Hepatocyte (in vitro differentiated cells): ENCODE data around the gene NCAPH2. TPM values are rescaled to one million over a fixed set of nuclear protein-coding genes. Genes with fewer than 3 reads are reported as not detected.
"Not testable (repeated sequence)": the region's sequence is repeated elsewhere in the genome, so short reads cannot be mapped to it uniquely, and the experiment has no call there.

Source experiments
- DNase-seq: peaks from one replicate; pipeline ENCODE4 v3.0.0-alpha.2; 2016; ENCODE audit warnings: low spot score
- H2AFZ ChIP-seq: fragments of 200-600 bp; sonication (generic); 2 replicates; pipeline ENCODE4 v1.6.0; 2016; ENCODE audit warnings: antibody characterized with exemption, mild to moderate bottlenecking
- H3K27ac ChIP-seq: fragments of 200-600 bp; sonication (generic); 2 replicates; pipeline ENCODE4 v1.5.1; 2016; ENCODE audit warnings: mild to moderate bottlenecking
- H3K27me3 ChIP-seq: fragments of 200-600 bp; sonication (generic); 2 replicates; pipeline ENCODE4 v1.6.1; 2016
- H3K36me3 ChIP-seq: fragments of 200-600 bp; sonication (generic); replicated peaks from 2 replicates; pipeline ENCODE4 v1.5.1; 2016; ENCODE audit warnings: low read depth; ENCODE audit not compliant: insufficient read depth
- H3K4me1 ChIP-seq: fragments of 200-600 bp; sonication (generic); 2 replicates; pipeline ENCODE4 v1.5.1; 2016; ENCODE audit warnings: mild to moderate bottlenecking, moderate library complexity; ENCODE audit not compliant: insufficient read depth
- H3K4me2 ChIP-seq: fragments of 200-600 bp; sonication (generic); 2 replicates; pipeline ENCODE4 v1.6.0; 2016
- H3K4me3 ChIP-seq: fragments of 200-600 bp; sonication (generic); 2 replicates; pipeline ENCODE4 v1.5.1; 2016; ENCODE audit warnings: mild to moderate bottlenecking
- H3K79me2 ChIP-seq: fragments of 200-600 bp; sonication (generic); 2 replicates; pipeline ENCODE4 v1.6.0; 2017; ENCODE audit warnings: mild to moderate bottlenecking
- H3K9me2 ChIP-seq: fragments of 200-600 bp; sonication (generic); replicated peaks from 2 replicates; pipeline ENCODE4 v1.6.0; 2017; ENCODE audit warnings: mild to moderate bottlenecking; ENCODE audit not compliant: insufficient read depth
- H3K9me3 ChIP-seq: fragments of 200-600 bp; sonication (generic); 2 replicates; pipeline ENCODE4 v1.5.1; 2016; ENCODE audit warnings: low read depth, mild to moderate bottlenecking
- H4K20me1 ChIP-seq: fragments of 200-600 bp; sonication (generic); 2 replicates; pipeline ENCODE4 v1.6.0; 2016; ENCODE audit warnings: mild to moderate bottlenecking; ENCODE audit not compliant: insufficient read depth, poor library complexity, severe bottlenecking
- EZH2 ChIP-seq: fragments of 200-600 bp; sonication (generic); IDR thresholded peaks from 2 replicates; pipeline ENCODE4 v1.6.1; 2016; ENCODE audit warnings: antibody characterized with exemption, mild to moderate bottlenecking, borderline replicate concordance
- EZH2phosphoT487 ChIP-seq: fragments of 200-600 bp; sonication (generic); IDR thresholded peaks from one replicate; pipeline ENCODE4 v1.6.1; 2018; ENCODE audit warnings: antibody characterized with exemption, mild to moderate bottlenecking, low read depth, moderate library complexity; ENCODE audit not compliant: unreplicated experiment, severe bottlenecking
- WGBS: methylation state at CpG from one replicate; pipeline ENCODE4 v1.1.6; 2016; ENCODE audit warnings: low lambda C conversion rate; ENCODE audit errors: missing lambda C conversion rate; 5-methylcytosine and 5-hydroxymethylcytosine counted together
- polyA plus RNA-seq: library from polyadenylated mRNA; unstranded; fragments of >200 nt; fragmentation: Nextera tagmentation; extraction: Ambion mirVana; gene quantifications from 2 replicates; pipeline ENCODE4 v1.2.1, GENCODE V29; 2016
- total RNA-seq: library from RNA; depleted of rRNA; stranded (reverse); fragments of >200 nt; gene quantifications from 2 replicates; pipeline ENCODE4 v1.2.3, GENCODE V29; 2014
- TF ChIP-seq, protein P1 (sequence below): fragments of 200-600 bp; sonication (generic); IDR thresholded peaks from 2 replicates; pipeline ENCODE4 v1.5.1; 2016; ENCODE audit warnings: antibody characterized with exemption, mild to moderate bottlenecking; ENCODE audit not compliant: poor library complexity

Gene NCAPH2
- total and polyA plus RNA-seq, 2 experiments from 2014 or later, result 25.6 to 40.6 TPM

DNA sequence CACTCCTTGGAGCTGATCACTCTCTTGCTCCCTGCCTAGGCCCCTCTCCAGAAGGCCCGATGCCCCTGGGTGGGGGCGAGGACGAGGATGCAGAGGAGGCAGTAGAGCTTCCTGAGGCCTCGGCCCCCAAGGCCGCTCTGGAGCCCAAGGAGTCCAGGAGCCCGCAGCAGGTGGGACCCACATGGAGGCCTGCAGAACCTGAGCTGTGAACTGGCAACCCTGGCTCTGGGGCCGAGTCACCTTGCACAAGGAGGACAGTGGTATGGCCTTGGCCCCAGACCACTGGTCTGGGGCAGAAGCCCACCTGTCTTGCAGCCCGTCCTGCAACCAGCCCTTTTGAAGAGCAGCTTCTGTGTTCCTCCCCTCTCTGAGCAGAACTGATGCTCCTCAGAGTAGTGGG is 11.1 kb downstream of the NCAPH2 start:
- H3K79me2 ChIP-seq, result peaks cover 46% of the 10 kb centered on the region
- TF ChIP-seq EZH2 (no peak), EZH2phosphoT487 (no peak)
- TF ChIP-seq, protein P1, sequence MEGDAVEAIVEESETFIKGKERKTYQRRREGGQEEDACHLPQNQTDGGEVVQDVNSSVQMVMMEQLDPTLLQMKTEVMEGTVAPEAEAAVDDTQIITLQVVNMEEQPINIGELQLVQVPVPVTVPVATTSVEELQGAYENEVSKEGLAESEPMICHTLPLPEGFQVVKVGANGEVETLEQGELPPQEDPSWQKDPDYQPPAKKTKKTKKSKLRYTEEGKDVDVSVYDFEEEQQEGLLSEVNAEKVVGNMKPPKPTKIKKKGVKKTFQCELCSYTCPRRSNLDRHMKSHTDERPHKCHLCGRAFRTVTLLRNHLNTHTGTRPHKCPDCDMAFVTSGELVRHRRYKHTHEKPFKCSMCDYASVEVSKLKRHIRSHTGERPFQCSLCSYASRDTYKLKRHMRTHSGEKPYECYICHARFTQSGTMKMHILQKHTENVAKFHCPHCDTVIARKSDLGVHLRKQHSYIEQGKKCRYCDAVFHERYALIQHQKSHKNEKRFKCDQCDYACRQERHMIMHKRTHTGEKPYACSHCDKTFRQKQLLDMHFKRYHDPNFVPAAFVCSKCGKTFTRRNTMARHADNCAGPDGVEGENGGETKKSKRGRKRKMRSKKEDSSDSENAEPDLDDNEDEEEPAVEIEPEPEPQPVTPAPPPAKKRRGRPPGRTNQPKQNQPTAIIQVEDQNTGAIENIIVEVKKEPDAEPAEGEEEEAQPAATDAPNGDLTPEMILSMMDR, result no peak
- no peaks in the 10 kb centered on the region for H3K36me3 ChIP-seq
- no peaks in the 10 kb centered on the region for H3K9me2 ChIP-seq
- DNase-seq, result no peak
- 95% methylated on average over 8 of the region's 8 CpGs for WGBS
- H3K4me2 ChIP-seq, result no peak overlapping the region
- peaks cover 4% of the 10 kb centered on the region for H3K4me1 ChIP-seq
- H4K20me1 ChIP-seq, result peaks cover 11% of the 10 kb centered on the region
- H3K4me3 ChIP-seq, result no peak overlapping the region
- no peaks in the 10 kb centered on the region for H3K9me3 ChIP-seq
- H2AFZ ChIP-seq, result no peak overlapping the region
- H3K27me3 ChIP-seq, result no peaks in the 10 kb centered on the region
- no peak overlapping the region for H3K27ac ChIP-seq

DNA sequence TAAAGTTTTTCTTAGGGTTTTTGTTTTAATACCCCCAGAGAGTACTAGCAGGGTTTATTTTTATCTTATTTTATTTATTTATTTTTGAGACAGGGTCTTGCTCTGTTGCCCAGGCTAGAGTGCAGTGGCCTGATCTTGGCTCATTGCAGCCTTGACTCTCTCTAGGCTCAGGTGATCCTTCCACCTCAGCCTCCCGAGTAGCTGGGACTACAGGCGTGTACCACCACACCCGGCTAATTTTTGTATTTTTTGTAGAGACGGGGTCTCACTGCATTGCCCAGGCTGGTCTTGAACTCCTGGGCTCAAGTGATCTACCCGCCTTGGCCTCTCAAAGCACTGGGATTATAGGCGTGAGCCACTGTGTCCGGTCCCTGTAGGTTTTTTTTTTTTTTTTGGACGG is 12.2 kb downstream of the NCAPH2 start:
- H3K36me3 ChIP-seq, H3K9me3 ChIP-seq, DNase-seq, H3K27ac ChIP-seq, H3K4me2 ChIP-seq, H3K4me1 ChIP-seq, H3K9me2 ChIP-seq, H3K4me3 ChIP-seq, H2AFZ ChIP-seq, H3K27me3 ChIP-seq: not testable (repeated sequence)
- peaks cover 42% of the 10 kb centered on the region for H3K79me2 ChIP-seq
- H4K20me1 ChIP-seq, result peaks cover 13% of the 10 kb centered on the region
- WGBS, result 92% methylated on average over 8 of the region's 8 CpGs

DNA sequence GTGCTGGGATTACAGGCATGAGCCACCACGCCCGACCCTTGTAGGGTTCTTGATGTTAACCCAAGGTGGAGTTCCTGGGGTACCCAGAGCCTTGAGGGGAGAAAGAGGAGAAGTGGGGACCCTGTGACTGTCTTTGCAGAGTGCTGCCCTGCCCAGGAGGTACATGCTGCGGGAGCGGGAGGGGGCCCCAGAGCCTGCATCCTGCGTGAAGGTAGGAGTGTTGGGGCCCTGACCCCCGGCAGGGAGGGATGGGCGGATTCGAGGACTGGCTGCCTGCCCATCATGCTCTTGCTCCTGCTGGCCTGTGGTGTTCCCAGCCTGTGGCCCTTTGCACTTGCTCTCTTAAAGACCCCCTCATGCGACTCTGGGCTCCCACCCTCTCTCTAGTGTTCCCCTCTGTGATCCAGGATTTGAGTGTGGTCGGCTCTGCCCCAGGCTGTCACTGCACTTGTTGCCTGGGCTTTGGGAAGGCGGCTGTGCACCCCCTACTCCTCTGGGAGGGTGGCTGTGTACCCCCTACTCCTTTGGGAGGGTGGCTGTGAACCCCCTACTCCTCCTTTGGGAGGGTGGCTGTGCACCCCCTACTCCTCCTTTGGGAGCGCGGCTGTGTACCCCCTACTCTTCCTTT is 12.9 kb downstream of the NCAPH2 start:
- no peak overlapping the region for H2AFZ ChIP-seq
- H3K36me3 ChIP-seq, result no peaks in the 10 kb centered on the region
- DNase-seq, result no peak
- H3K9me3 ChIP-seq, result no peaks in the 10 kb centered on the region
- no peaks in the 10 kb centered on the region for H3K27me3 ChIP-seq
- H3K4me1 ChIP-seq, result peaks cover 9% of the 10 kb centered on the region
- peaks cover 39% of the 10 kb centered on the region for H3K79me2 ChIP-seq
- no peak overlapping the region for H3K4me3 ChIP-seq
- H3K4me2 ChIP-seq, result no peak overlapping the region
- no peak overlapping the region for H3K27ac ChIP-seq
- TF ChIP-seq EZH2phosphoT487 (no peak), EZH2 (no peak)
- TF ChIP-seq, protein P1, result no peak
- no peaks in the 10 kb centered on the region for H3K9me2 ChIP-seq
- peaks cover 13% of the 10 kb centered on the region for H4K20me1 ChIP-seq
- WGBS, result 100% methylated on average over 13 of the region's 13 CpGs

DNA sequence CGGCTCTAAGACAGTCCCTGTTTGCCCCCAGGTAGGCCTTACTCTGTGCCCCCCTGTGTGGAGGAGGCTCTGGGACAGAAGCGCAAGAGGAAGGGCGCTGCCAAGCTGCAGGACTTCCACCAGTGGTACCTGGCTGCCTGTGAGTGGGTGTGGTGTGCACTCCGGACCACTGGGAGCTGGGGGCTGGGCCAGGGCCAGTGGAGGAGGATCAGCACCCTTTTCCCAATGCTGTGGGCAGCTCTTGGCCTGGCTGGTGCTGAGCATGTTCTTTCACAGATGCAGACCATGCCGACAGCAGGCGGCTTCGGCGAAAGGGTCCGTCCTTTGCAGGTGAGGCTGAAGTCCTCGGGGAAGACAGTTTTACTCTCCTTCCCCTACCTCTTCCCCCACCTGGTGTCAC is 13.7 kb downstream of the NCAPH2 start:
- Histone ChIP-seq H4K20me1 (peaks cover 13% of the 10 kb centered on the region), H3K79me2 (peaks cover 37% of the 10 kb centered on the region), H2AFZ (no peak overlapping the region), H3K4me2 (no peak overlapping the region), H3K27me3 (no peaks in the 10 kb centered on the region), H3K4me3 (no peak overlapping the region), H3K4me1 (peaks cover 12% of the 10 kb centered on the region), H3K27ac (no peak overlapping the region), H3K9me2 (no peaks in the 10 kb centered on the region), H3K36me3 (no peaks in the 10 kb centered on the region), H3K9me3 (no peaks in the 10 kb centered on the region)
- DNase-seq, result no peak
- TF ChIP-seq EZH2 (no peak), EZH2phosphoT487 (no peak)
- TF ChIP-seq, protein P1, result no peak
- WGBS, result 94% methylated on average over 10 of the region's 10 CpGs
